ENCODE results near the gene C3orf62. TPM values are rescaled to one million over a fixed set of nuclear protein-coding genes. Genes with fewer than 3 reads are reported as not detected.
"Not testable (repeated sequence)": the region's sequence is repeated elsewhere in the genome, so short reads cannot be mapped to it uniquely, and the experiment has no call there.

The C3orf62 gene
- total RNA-seq, 1 donor from 2014 or later = 13.4 TPM

GRCh38 chr3:49255112-49255511, 21.9 kb downstream of the C3orf62 start:
- Mint-ChIP-seq H3K4me1 (peaks cover 11% of the 10 kb centered on the region), H3K27ac (no peak overlapping the region), H3K9me3 (no peaks in the 10 kb centered on the region), H3K27me3 (ENCODE audit: low read depth) (no peaks in the 10 kb centered on the region), H3K36me3 (no peaks in the 10 kb centered on the region), H3K4me3 (no peak overlapping the region)
- no peak for TF ChIP-seq CTCF (IDR thresholded peaks at IDR 0.05; ENCODE audit: unreplicated experiment)
- DNase-seq (ENCODE audit: low spot score in 2 of 2, unreplicated experiment in 2 of 2) = no peak

- H3K9me3 Mint-ChIP-seq = no peaks in the 10 kb centered on the region
- DNase-seq (ENCODE audit: low spot score in 2 of 2, unreplicated experiment in 2 of 2) = no peak
- H3K4me1 Mint-ChIP-seq = peaks cover 17% of the 10 kb centered on the region
- no peaks in the 10 kb centered on the region for H3K27me3 Mint-ChIP-seq (ENCODE audit: low read depth)
- TF ChIP-seq CTCF (IDR thresholded peaks at IDR 0.05; ENCODE audit: unreplicated experiment) = no peak
- H3K4me3 Mint-ChIP-seq = no peak overlapping the region
- no peaks in the 10 kb centered on the region for H3K36me3 Mint-ChIP-seq
- no peak overlapping the region for H3K27ac Mint-ChIP-seq
Observed at GRCh38 chr3:49253512-49253911, 23.5 kb downstream of the C3orf62 start.

GRCh38 chr3:49248840-49249227, 28.2 kb downstream of the C3orf62 start:
- peaks cover 7% of the 10 kb centered on the region for H3K4me1 Mint-ChIP-seq
- no peak for TF ChIP-seq CTCF (IDR thresholded peaks at IDR 0.05; ENCODE audit: unreplicated experiment)
- DNase-seq (ENCODE audit: low spot score in 2 of 2, unreplicated experiment in 2 of 2) = no peak
- no peaks in the 10 kb centered on the region for H3K27me3 Mint-ChIP-seq (ENCODE audit: low read depth)
- H3K27ac Mint-ChIP-seq = no peak overlapping the region
- no peak overlapping the region for H3K4me3 Mint-ChIP-seq
- H3K9me3 Mint-ChIP-seq = no peaks in the 10 kb centered on the region
- H3K36me3 Mint-ChIP-seq = no peaks in the 10 kb centered on the region

GRCh38 chr3:49244581-49245205, 32.3 kb downstream of the C3orf62 start:
- Mint-ChIP-seq H3K36me3 (no peaks in the 10 kb centered on the region), H3K9me3 (no peaks in the 10 kb centered on the region), H3K27ac (no peak overlapping the region), H3K4me1 (peaks cover 6% of the 10 kb centered on the region), H3K4me3 (no peak overlapping the region), H3K27me3 (ENCODE audit: low read depth) (no peaks in the 10 kb centered on the region)
- TF ChIP-seq CTCF (IDR thresholded peaks at IDR 0.05; ENCODE audit: unreplicated experiment) = no peak
- DNase-seq (ENCODE audit: low spot score in 2 of 2, unreplicated experiment in 2 of 2) = no peak

- H3K27ac Mint-ChIP-seq; H3K4me1 Mint-ChIP-seq; DNase-seq (ENCODE audit: low spot score in 2 of 2, unreplicated experiment in 2 of 2); H3K27me3 Mint-ChIP-seq (ENCODE audit: low read depth); H3K36me3 Mint-ChIP-seq; H3K4me3 Mint-ChIP-seq: not testable (repeated sequence)
- H3K9me3 Mint-ChIP-seq = peaks cover 11% of the 10 kb centered on the region
Observed at GRCh38 chr3:49240091-49240490, 36.9 kb downstream of the C3orf62 start.

GRCh38 chr3:49238274-49239127, 38.5 kb downstream of the C3orf62 start:
- Mint-ChIP-seq H3K27ac (peak overlapping the region; percentile 79), H3K4me3 (no peak overlapping the region), H3K9me3 (peaks cover 17% of the 10 kb centered on the region), H3K27me3 (ENCODE audit: low read depth) (no peaks in the 10 kb centered on the region), H3K4me1 (no peaks in the 10 kb centered on the region), H3K36me3 (peaks cover 10% of the 10 kb centered on the region)
- TF ChIP-seq CTCF (IDR thresholded peaks at IDR 0.05; ENCODE audit: unreplicated experiment) = no peak
- DNase-seq (ENCODE audit: low spot score in 2 of 2, unreplicated experiment in 2 of 2) = no peak

All from mesothelial cell of epicardium (in vitro differentiated cells).